NB4 (cell line): ENCODE results near the gene NR3C2.

ENCODE experiments used
- CTCF ChIP-seq: IDR thresholded peaks from one replicate; pipeline ENCODE4 v1.5.1; 2012; ENCODE audit warnings: low read depth, low read length
- MAX ChIP-seq: IDR thresholded peaks from 2 replicates; pipeline ENCODE4 v1.6.1; 2011; ENCODE audit warnings: low read depth, low read length
- MYC ChIP-seq: IDR thresholded peaks from 2 replicates; pipeline ENCODE4 v1.6.1; 2011; ENCODE audit warnings: low read depth, low read length
- POLR2A ChIP-seq: IDR thresholded peaks from 2 replicates; pipeline ENCODE4 v1.6.1; 2011; ENCODE audit warnings: mild to moderate bottlenecking; ENCODE audit not compliant: insufficient read length; ENCODE audit errors: extremely low read depth

- TF ChIP-seq CTCF = no peak
- no peak for TF ChIP-seq POLR2A
- no peak for TF ChIP-seq MAX
- no peak for TF ChIP-seq MYC
Observed at GRCh38 chr4:148112231-148112982, 329.8 kb downstream of the NR3C2 start.
